GM12878 (cell line): ENCODE data around the gene SLC26A8. TPM values are rescaled to one million over a fixed set of nuclear protein-coding genes. Genes with fewer than 3 reads are reported as not detected.

Source experiments
- HCFC1 ChIP-seq: fragments of 150-350 bp; IDR thresholded peaks from 2 replicates; pipeline ENCODE4 v1.6.1; 2014; ENCODE audit warnings: low read length
- JUND ChIP-seq: IDR thresholded peaks from 2 replicates; pipeline ENCODE4 v1.6.1; 2012; ENCODE audit warnings: low read depth, mild to moderate bottlenecking, low read length, improper control_type of control experiment, moderate library complexity
- KDM1A ChIP-seq: fragments of 200-600 bp; sonication (generic); IDR thresholded peaks from 2 replicates; pipeline ENCODE4 v1.6.1; 2016; ENCODE audit warnings: borderline replicate concordance
- POLR2AphosphoS2 ChIP-seq: IDR thresholded peaks from 2 replicates; pipeline ENCODE4 v1.6.1; 2011; ENCODE audit warnings: low read depth, mild to moderate bottlenecking, low read length, improper control_type of control experiment, moderate library complexity
- SRF ChIP-seq, 2 experiments: IDR thresholded peaks; 2 replicates each; pipeline ENCODE4 v1.6.1; 2011; ENCODE audit warnings: low read depth in 2 of 2, low read length in 2 of 2, mild to moderate bottlenecking in 1 of 2, moderate library complexity in 1 of 2
- TCF12 ChIP-seq: IDR thresholded peaks from 2 replicates; pipeline ENCODE4 v1.6.1; 2011; ENCODE audit warnings: low read depth, mild to moderate bottlenecking, low read length
- polyA plus RNA-seq, 11 experiments: library from polyadenylated mRNA; depleted of rRNA in 4 of 11; unstranded in 6 of 11; stranded (reverse) in 5 of 11; fragments of >200 nt; fragmentation: Nextera tagmentation in 4 of 11; fragmentation: Illumina TruSeq in 1 of 11; extraction: Ambion mirVana in 4 of 11; extraction: Trizol in 1 of 11; gene quantifications; 1 replicate in 1 of 11; 2 replicates in 10 of 11; pipeline versions ENCODE4 v1.2.1 to v1.2.3, GENCODE V29; 2011 to 2016; ENCODE audit warnings: inconsistent platforms in 2 of 11, missing spikeins in 2 of 11, low read depth in 1 of 11
- total RNA-seq, 4 experiments: library from RNA; depleted of rRNA in 3 of 4; stranded (reverse); fragments of >200 nt in 3 of 4; fragmentation: Illumina TruSeq in 1 of 4; extraction: Trizol in 1 of 4; gene quantifications; 2 replicates each; pipeline versions ENCODE4 v1.2.1 to v1.2.3, GENCODE V29; 2013 to 2021
- TF ChIP-seq, protein P1 (sequence below): IDR thresholded peaks from 2 replicates; pipeline ENCODE4 v1.6.1; 2011; ENCODE audit warnings: borderline replicate concordance, low read depth, mild to moderate bottlenecking, moderate library complexity, low read length; ENCODE audit not compliant: insufficient read depth, poor library complexity, severe bottlenecking
- TF ChIP-seq, protein P2 (sequence below): fragments of 450-650 bp; IDR thresholded peaks from 2 replicates; pipeline ENCODE4 v1.6.1; 2017; ENCODE audit warnings: borderline replicate concordance
- TF ChIP-seq, protein P3 (sequence below): fragments of 450-650 bp; conservative IDR thresholded peaks from 2 replicates; pipeline ENCODE4 v1.6.1; 2017; ENCODE audit warnings: mild to moderate bottlenecking, moderate library complexity
- TF ChIP-seq, protein P4 (sequence below): IDR thresholded peaks from 2 replicates; pipeline ENCODE4 v1.6.1; 2012; ENCODE audit warnings: low read length, inconsistent platforms
- TF ChIP-seq, protein P5 (sequence below): fragments of 450-650 bp; IDR thresholded peaks from 2 replicates; pipeline ENCODE4 v1.6.1; 2017; ENCODE audit warnings: mild to moderate bottlenecking, moderate library complexity

Gene SLC26A8
- total and polyA plus RNA-seq, 10 of the 15 experiments (the other 5 are each of a cell fraction or from before 2014, with no cell fraction given) = 0.09 to 0.95 (median 0.27) TPM; not detected in 2

DNA sequence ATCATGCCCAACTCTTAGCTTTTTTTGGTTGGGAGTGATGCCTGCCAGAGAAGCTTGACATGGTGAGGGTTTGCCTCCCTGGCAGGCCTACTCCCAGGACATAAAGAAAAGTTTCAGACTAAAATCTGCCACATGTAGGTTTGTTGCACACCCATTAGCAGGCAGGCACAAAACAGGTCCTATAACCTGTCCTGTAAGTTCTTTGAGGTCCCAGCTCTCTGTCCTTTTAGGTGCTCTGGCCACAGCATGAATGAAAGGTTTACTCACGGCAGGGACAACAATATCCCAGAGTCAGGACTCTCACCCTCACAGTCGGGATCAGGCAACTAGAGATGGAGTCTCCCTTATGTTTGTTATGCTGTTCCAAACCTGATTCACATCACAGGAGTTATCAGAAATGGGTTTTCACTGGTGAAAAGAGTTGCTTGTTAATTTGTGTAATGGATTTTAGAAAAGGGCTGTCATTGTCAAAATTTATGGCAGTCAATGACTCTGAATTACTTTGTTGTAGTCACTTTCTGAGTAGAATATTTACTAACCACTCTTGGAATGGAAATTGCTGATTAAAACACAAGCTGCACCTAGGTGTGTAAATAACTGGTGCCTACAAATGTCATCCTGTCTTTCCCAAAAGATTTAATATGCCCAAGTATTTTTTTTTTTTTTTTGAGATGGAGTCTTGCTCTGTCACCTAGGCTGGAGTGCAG is 97.8 kb downstream of the SLC26A8 start (continued):
- TF ChIP-seq, protein P1, sequence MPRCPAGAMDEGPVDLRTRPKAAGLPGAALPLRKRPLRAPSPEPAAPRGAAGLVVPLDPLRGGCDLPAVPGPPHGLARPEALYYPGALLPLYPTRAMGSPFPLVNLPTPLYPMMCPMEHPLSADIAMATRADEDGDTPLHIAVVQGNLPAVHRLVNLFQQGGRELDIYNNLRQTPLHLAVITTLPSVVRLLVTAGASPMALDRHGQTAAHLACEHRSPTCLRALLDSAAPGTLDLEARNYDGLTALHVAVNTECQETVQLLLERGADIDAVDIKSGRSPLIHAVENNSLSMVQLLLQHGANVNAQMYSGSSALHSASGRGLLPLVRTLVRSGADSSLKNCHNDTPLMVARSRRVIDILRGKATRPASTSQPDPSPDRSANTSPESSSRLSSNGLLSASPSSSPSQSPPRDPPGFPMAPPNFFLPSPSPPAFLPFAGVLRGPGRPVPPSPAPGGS = no peak
- TF ChIP-seq, protein P2, sequence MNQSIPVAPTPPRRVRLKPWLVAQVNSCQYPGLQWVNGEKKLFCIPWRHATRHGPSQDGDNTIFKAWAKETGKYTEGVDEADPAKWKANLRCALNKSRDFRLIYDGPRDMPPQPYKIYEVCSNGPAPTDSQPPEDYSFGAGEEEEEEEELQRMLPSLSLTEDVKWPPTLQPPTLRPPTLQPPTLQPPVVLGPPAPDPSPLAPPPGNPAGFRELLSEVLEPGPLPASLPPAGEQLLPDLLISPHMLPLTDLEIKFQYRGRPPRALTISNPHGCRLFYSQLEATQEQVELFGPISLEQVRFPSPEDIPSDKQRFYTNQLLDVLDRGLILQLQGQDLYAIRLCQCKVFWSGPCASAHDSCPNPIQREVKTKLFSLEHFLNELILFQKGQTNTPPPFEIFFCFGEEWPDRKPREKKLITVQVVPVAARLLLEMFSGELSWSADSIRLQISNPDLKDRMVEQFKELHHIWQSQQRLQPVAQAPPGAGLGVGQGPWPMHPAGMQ = no peak
- no peak for TF ChIP-seq HCFC1
- TF ChIP-seq, protein P3, sequence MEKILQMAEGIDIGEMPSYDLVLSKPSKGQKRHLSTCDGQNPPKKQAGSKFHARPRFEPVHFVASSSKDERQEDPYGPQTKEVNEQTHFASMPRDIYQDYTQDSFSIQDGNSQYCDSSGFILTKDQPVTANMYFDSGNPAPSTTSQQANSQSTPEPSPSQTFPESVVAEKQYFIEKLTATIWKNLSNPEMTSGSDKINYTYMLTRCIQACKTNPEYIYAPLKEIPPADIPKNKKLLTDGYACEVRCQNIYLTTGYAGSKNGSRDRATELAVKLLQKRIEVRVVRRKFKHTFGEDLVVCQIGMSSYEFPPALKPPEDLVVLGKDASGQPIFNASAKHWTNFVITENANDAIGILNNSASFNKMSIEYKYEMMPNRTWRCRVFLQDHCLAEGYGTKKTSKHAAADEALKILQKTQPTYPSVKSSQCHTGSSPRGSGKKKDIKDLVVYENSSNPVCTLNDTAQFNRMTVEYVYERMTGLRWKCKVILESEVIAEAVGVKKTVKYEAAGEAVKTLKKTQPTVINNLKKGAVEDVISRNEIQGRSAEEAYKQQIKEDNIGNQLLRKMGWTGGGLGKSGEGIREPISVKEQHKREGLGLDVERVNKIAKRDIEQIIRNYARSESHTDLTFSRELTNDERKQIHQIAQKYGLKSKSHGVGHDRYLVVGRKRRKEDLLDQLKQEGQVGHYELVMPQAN = no peak
- no peak for TF ChIP-seq JUND
- TF ChIP-seq, protein P4, sequence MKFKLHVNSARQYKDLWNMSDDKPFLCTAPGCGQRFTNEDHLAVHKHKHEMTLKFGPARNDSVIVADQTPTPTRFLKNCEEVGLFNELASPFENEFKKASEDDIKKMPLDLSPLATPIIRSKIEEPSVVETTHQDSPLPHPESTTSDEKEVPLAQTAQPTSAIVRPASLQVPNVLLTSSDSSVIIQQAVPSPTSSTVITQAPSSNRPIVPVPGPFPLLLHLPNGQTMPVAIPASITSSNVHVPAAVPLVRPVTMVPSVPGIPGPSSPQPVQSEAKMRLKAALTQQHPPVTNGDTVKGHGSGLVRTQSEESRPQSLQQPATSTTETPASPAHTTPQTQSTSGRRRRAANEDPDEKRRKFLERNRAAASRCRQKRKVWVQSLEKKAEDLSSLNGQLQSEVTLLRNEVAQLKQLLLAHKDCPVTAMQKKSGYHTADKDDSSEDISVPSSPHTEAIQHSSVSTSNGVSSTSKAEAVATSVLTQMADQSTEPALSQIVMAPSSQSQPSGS = no peak
- TF ChIP-seq SRF (IDR thresholded peaks at IDR 0.05; ENCODE audit: low read depth in 2 of 2, low read length in 2 of 2) = no peak
- TF ChIP-seq KDM1A = no peak
- TF ChIP-seq, protein P5, sequence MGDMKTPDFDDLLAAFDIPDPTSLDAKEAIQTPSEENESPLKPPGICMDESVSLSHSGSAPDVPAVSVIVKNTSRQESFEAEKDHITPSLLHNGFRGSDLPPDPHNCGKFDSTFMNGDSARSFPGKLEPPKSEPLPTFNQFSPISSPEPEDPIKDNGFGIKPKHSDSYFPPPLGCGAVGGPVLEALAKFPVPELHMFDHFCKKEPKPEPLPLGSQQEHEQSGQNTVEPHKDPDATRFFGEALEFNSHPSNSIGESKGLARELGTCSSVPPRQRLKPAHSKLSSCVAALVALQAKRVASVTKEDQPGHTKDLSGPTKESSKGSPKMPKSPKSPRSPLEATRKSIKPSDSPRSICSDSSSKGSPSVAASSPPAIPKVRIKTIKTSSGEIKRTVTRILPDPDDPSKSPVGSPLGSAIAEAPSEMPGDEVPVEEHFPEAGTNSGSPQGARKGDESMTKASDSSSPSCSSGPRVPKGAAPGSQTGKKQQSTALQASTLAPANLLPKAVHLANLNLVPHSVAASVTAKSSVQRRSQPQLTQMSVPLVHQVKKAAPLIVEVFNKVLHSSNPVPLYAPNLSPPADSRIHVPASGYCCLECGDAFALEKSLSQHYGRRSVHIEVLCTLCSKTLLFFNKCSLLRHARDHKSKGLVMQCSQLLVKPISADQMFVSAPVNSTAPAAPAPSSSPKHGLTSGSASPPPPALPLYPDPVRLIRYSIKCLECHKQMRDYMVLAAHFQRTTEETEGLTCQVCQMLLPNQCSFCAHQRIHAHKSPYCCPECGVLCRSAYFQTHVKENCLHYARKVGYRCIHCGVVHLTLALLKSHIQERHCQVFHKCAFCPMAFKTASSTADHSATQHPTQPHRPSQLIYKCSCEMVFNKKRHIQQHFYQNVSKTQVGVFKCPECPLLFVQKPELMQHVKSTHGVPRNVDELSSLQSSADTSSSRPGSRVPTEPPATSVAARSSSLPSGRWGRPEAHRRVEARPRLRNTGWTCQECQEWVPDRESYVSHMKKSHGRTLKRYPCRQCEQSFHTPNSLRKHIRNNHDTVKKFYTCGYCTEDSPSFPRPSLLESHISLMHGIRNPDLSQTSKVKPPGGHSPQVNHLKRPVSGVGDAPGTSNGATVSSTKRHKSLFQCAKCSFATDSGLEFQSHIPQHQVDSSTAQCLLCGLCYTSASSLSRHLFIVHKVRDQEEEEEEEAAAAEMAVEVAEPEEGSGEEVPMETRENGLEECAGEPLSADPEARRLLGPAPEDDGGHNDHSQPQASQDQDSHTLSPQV = no peak
- no peak for TF ChIP-seq TCF12
- no peak for TF ChIP-seq POLR2AphosphoS2
